ENCODE results near the gene CBX3. TPM values are rescaled to one million over a fixed set of nuclear protein-coding genes. Genes with fewer than 3 reads are reported as not detected.
"Not testable (repeated sequence)": the region's sequence is repeated elsewhere in the genome, so short reads cannot be mapped to it uniquely, and the experiment has no call there.

The CBX3 gene
- total RNA-seq, 1 donor from 2014 or later = 148 TPM

- FAIRE-seq (no peak), DNase-seq (ENCODE audit: low read depth) (no peak)
- H3K79me2 ChIP-seq (ENCODE audit: insufficient read depth, low read length) = no peaks in the 10 kb centered on the region
- no peaks in the 10 kb centered on the region for H3K27me3 ChIP-seq (ENCODE audit: insufficient read depth, low read length)
- TF ChIP-seq EZH2 (IDR thresholded peaks at IDR 0.05; ENCODE audit: insufficient read depth, low read length) (no peak), CTCF (IDR thresholded peaks at IDR 0.05; ENCODE audit: insufficient read depth, low read depth, low read length) (no peak)
- no peak overlapping the region for H3K4me2 ChIP-seq (ENCODE audit: low read length)
- no peak overlapping the region for H3K4me3 ChIP-seq (ENCODE audit: insufficient read depth, low read depth, low read length)
- Mint-ChIP-seq H3K4me3 (ENCODE audit: unreplicated experiment) (no peak overlapping the region), H3K36me3 (ENCODE audit: low read depth, unreplicated experiment) (peaks cover 4% of the 10 kb centered on the region), H3K9me3 (ENCODE audit: unreplicated experiment) (no peaks in the 10 kb centered on the region), H3K27ac (ENCODE audit: unreplicated experiment) (no peak overlapping the region), H3K27me3 (ENCODE audit: low read depth, unreplicated experiment) (no peaks in the 10 kb centered on the region), H3K4me1 (ENCODE audit: low read depth, unreplicated experiment) (peaks cover under 1% of the 10 kb centered on the region)
- no peak overlapping the region for H3K9ac ChIP-seq (ENCODE audit: low read length)
- H3K9me3 ChIP-seq (ENCODE audit: insufficient read depth, low read depth, low read length) = no peaks in the 10 kb centered on the region
- no peak overlapping the region for H2AFZ ChIP-seq (ENCODE audit: low read depth, low read length)
- H3K36me3 ChIP-seq (ENCODE audit: insufficient read depth, low read length) = no peaks in the 10 kb centered on the region
- H4K20me1 ChIP-seq (ENCODE audit: insufficient read depth, low read length) = peaks cover 5% of the 10 kb centered on the region
- H3K4me1 ChIP-seq (ENCODE audit: insufficient read depth, low read length) = no peaks in the 10 kb centered on the region
- no peak overlapping the region for H3K27ac ChIP-seq (ENCODE audit: low read depth, low read length)
These were observed 29.5 kb upstream of the CBX3 start for GRCh38 chr7:26172048-26172447.

- not testable (repeated sequence) for H3K27me3 ChIP-seq (ENCODE audit: insufficient read depth, low read length); H3K9me3 ChIP-seq (ENCODE audit: insufficient read depth, low read depth, low read length); H3K27ac ChIP-seq (ENCODE audit: low read depth, low read length); H3K27ac Mint-ChIP-seq (ENCODE audit: unreplicated experiment); FAIRE-seq; H3K27me3 Mint-ChIP-seq (ENCODE audit: low read depth, unreplicated experiment); H3K4me3 Mint-ChIP-seq (ENCODE audit: unreplicated experiment); H3K36me3 ChIP-seq (ENCODE audit: insufficient read depth, low read length); H3K4me1 ChIP-seq (ENCODE audit: insufficient read depth, low read length); H3K4me2 ChIP-seq (ENCODE audit: low read length); H3K4me3 ChIP-seq (ENCODE audit: insufficient read depth, low read depth, low read length); DNase-seq (ENCODE audit: low read depth); H3K4me1 Mint-ChIP-seq (ENCODE audit: low read depth, unreplicated experiment); H3K9ac ChIP-seq (ENCODE audit: low read length); H3K79me2 ChIP-seq (ENCODE audit: insufficient read depth, low read length); H3K9me3 Mint-ChIP-seq (ENCODE audit: unreplicated experiment); H2AFZ ChIP-seq (ENCODE audit: low read depth, low read length)
- peaks cover 12% of the 10 kb centered on the region for H4K20me1 ChIP-seq (ENCODE audit: insufficient read depth, low read length)
- peaks cover 11% of the 10 kb centered on the region for H3K36me3 Mint-ChIP-seq (ENCODE audit: low read depth, unreplicated experiment)
These were observed 25.6 kb upstream of the CBX3 start for GRCh38 chr7:26175903-26176302.

- not testable (repeated sequence) for H2AFZ ChIP-seq (ENCODE audit: low read depth, low read length); H3K36me3 ChIP-seq (ENCODE audit: insufficient read depth, low read length); H3K27ac Mint-ChIP-seq (ENCODE audit: unreplicated experiment); H3K4me3 ChIP-seq (ENCODE audit: insufficient read depth, low read depth, low read length); H3K4me1 Mint-ChIP-seq (ENCODE audit: low read depth, unreplicated experiment); H3K4me3 Mint-ChIP-seq (ENCODE audit: unreplicated experiment); DNase-seq (ENCODE audit: low read depth); H3K27me3 ChIP-seq (ENCODE audit: insufficient read depth, low read length); FAIRE-seq; H3K4me1 ChIP-seq (ENCODE audit: insufficient read depth, low read length); H3K9me3 ChIP-seq (ENCODE audit: insufficient read depth, low read depth, low read length); H3K4me2 ChIP-seq (ENCODE audit: low read length); H3K36me3 Mint-ChIP-seq (ENCODE audit: low read depth, unreplicated experiment); H3K27ac ChIP-seq (ENCODE audit: low read depth, low read length); H3K9ac ChIP-seq (ENCODE audit: low read length); H3K79me2 ChIP-seq (ENCODE audit: insufficient read depth, low read length); H3K27me3 Mint-ChIP-seq (ENCODE audit: low read depth, unreplicated experiment); H3K9me3 Mint-ChIP-seq (ENCODE audit: unreplicated experiment)
- H4K20me1 ChIP-seq (ENCODE audit: insufficient read depth, low read length) = peaks cover 18% of the 10 kb centered on the region
These were observed 24.8 kb upstream of the CBX3 start for GRCh38 chr7:26176696-26177095.

- not testable (repeated sequence) for H3K4me2 ChIP-seq (ENCODE audit: low read length); H3K4me1 Mint-ChIP-seq (ENCODE audit: low read depth, unreplicated experiment); H3K9ac ChIP-seq (ENCODE audit: low read length); H3K27me3 Mint-ChIP-seq (ENCODE audit: low read depth, unreplicated experiment); H3K36me3 Mint-ChIP-seq (ENCODE audit: low read depth, unreplicated experiment); FAIRE-seq; H3K79me2 ChIP-seq (ENCODE audit: insufficient read depth, low read length); H3K27ac Mint-ChIP-seq (ENCODE audit: unreplicated experiment); H3K27ac ChIP-seq (ENCODE audit: low read depth, low read length); H3K9me3 ChIP-seq (ENCODE audit: insufficient read depth, low read depth, low read length); H3K4me3 ChIP-seq (ENCODE audit: insufficient read depth, low read depth, low read length); H3K27me3 ChIP-seq (ENCODE audit: insufficient read depth, low read length); DNase-seq (ENCODE audit: low read depth); H2AFZ ChIP-seq (ENCODE audit: low read depth, low read length); H3K4me3 Mint-ChIP-seq (ENCODE audit: unreplicated experiment); H3K4me1 ChIP-seq (ENCODE audit: insufficient read depth, low read length); H3K36me3 ChIP-seq (ENCODE audit: insufficient read depth, low read length); H3K9me3 Mint-ChIP-seq (ENCODE audit: unreplicated experiment)
- H4K20me1 ChIP-seq (ENCODE audit: insufficient read depth, low read length) = peaks cover 21% of the 10 kb centered on the region
These were observed 24.3 kb upstream of the CBX3 start for GRCh38 chr7:26177269-26177668.
